GM15510 (cell line): ENCODE data around the gene WIZ.

Experiments
- POLR2A ChIP-seq: IDR thresholded peaks from 3 replicates; pipeline ENCODE4 v1.6.1; 2011; ENCODE audit warnings: borderline replicate concordance; ENCODE audit not compliant: insufficient read length; ENCODE audit errors: extremely low read depth

The WIZ gene

DNA sequence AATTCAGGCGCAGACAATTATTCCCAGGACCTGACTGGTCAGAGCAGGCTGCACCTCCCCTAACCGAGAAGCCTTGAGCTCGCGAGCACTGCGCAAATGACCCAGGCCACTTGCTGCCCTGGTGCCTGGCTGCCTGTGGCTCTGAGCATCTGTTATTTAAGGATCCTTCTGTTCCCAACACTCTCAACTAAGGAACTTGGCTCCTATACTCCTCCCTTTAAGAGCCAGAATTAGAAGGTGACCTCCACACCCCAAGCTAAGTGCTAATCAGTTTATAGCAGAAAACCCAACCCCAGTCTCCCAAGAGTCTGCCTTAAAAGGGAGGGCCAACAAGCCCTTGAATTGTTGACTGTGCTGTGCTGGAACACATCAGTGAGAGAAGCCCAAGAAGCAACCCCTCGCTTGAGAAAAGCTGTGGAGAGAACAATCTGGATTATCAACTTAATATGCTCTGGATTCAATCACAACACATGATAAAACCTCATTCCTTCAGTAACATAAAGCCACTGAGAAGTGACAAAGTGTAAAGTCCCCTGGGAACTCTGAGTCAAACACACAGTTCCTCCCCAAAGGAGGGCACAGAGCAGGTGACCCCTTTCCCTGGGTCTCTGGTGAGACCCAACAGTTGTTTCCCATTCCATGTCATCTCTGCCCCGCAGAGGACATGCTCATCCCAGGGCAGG lies 45.5 kb downstream of the WIZ start:
- no peak for TF ChIP-seq POLR2A

DNA sequence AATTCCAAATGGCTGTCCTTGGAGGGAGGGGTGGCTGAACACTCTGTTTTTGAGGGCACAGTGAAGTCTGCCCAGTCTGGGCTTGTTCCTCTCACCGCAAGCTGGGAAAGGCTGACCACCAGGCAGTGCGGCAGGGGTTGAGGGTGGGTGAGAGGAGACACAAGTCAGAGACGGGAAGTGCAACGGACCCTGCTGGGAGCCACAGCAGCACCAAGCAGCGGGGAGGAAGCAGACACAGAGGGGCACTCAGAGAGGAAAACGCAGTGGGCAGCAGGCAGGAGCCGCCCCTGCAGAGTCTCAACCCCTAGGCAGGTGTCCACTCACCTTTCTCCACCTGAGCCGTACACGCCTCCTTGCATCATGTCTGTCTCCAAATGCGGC lies 46.6 kb downstream of the WIZ start:
- no peak for TF ChIP-seq POLR2A

DNA sequence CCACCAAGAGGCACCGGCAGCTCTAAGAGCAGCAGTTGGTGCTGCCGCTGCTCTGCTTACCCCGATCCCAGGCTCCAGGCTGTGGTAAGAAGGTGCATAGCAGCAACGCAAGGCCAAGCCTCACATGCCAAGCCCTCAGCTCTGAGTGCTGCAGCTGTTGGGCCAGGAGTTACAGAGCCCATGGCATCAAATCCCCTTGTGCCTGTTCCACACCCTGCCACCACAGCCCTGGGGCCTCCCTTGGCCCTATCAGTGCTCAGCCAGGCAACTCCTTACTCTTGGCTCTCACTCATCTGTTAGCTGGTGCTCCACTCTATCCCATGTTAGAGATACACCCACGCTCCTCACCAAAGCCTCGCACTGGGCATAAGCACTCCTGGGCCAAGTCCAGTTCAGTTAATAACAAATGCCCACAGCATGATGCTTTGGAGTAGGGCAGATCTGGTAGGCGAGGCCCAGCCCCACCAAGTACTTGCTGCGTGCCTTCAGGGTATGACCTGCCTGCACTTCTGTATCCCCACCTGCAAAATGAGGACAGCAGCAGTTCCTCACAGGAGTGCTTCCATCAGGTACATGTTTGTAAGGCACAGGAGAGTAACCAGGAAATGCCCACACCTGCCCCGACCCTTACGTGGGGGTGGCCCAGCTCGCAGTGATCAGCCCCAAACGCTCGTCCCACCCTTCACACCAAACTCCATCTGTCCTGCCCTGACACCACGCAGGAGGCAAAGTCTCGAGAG lies 47.2 kb downstream of the WIZ start:
- TF ChIP-seq POLR2A = no peak

DNA sequence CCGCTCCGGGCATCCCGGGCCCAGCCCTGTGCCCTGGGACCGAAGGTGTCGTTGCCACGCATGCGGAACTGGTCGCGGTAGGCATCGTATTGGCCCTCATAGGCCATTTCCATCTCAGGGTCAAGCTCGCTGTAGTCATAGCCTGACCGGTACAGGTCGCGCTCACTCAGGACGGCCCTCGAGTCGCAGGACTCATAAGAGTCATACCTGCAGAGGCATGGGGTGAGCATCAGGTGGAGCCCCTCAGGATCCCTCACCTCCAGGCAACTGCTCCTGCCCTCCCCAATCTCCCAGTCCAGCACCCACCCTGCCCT lies 48.4 kb downstream of the WIZ start:
- TF ChIP-seq POLR2A = no peak

DNA sequence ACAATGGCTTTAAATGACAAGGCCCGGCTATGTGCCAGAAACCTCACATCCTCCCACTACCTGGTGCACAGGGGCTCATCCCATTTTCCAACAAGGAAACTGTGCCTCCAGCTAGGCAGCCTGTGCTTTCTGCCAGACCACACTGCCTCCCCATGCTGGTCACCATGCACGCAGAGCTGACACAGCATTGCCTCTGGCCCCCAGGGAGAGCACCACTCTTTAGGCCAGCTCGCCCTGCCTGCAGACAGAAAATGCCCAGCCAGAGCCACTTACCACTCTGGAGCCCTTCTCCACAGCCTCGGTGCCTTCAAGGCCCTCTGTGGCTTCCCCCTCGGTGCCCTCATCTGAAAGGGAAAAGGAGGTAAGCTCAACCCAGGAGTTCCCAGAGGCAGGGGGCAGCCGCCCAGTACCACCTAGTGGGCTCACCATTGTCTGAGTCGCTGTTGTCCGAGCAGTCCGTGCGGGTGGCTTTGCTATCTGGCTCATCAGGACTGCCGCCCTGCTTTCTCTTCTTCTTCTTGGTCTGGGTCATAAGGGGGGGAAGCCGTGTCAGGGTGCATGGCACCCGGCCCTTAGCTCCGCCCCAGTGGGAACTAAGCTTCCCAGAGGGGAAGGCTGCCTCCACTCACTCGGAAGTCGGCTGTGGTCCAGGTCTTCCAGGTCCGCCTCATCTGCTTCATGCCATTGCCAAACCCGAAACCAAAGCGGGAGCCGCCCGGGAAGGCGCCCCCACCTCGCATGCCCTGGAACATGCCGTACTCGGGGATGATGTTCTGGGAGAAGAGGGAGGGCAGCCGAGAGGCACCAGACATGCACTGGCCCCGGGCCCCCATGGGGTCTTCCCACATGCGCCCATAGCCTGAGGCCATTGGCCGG lies 49.0 kb downstream of the WIZ start:
- TF ChIP-seq POLR2A = no peak

DNA sequence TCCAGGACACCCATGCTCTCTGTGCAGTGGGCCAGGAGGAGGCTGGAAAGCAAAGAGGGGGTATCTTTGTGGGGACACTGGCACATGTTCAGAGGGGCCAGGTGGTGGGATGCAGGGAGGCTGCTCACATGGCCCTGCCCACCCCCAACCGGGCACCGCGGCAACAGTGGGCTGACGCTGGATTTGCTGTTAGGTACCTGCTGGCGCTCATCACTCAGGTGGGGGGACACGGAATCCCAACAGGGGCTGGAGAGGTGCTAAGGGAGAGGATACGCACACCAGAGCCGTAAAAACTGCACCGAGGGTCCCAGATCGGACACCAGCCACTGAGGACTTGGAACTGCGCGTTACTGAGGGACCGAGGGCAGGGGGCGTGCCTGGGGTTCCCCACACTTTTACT lies 50.1 kb downstream of the WIZ start:
- TF ChIP-seq POLR2A = no peak

DNA sequence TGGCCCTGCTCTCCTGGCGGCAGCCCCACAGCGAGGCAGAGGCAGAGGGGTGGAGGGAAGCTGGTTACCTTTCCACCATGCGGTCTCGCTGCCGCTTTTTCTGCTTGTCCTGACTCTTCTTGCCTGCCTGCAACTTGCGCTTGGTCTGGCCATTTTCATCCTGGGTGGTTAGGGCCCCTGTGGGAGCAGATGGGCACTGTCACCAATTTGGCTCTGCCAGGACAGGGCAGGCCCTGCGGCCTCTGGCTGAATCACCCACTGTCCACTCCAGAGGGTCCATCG lies 50.6 kb downstream of the WIZ start:
- TF ChIP-seq POLR2A = no peak

DNA sequence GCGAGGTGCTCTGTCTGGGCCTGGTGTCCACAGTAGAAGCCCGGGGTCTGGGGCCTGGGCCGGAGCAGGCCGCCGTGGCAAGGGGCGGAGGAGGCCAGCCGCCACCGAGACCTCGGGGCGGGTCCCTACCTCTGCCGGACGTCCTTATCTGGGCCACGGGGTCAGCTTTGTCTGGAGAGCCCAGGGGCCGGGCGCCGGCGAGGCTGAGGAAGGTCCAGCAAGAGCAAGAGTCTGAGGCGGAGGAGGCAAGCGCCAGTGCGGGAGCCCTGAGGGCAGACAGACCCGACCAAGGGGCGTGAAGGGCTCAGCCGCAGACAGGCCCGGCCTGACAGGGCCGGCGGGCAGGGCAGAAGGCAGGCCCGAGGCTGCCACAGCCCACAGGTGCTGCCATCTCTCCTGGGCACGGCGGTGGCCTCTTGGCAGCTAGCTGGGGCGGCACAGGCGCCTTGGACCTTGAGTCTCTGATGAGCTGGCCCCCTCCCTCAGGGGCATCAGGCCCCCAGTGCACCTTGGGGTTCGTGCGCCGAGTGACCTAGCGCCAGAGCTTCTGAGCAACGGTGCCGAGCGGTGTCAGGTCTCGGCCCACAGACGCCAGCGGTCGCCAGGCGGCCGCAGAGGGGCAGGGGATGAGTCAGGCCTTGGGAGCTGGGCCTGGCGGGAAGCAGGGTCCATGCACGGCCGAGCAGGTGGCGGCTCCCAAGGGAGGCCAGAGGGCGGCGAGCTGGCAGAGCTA lies 51.1 kb downstream of the WIZ start:
- no peak for TF ChIP-seq POLR2A

DNA sequence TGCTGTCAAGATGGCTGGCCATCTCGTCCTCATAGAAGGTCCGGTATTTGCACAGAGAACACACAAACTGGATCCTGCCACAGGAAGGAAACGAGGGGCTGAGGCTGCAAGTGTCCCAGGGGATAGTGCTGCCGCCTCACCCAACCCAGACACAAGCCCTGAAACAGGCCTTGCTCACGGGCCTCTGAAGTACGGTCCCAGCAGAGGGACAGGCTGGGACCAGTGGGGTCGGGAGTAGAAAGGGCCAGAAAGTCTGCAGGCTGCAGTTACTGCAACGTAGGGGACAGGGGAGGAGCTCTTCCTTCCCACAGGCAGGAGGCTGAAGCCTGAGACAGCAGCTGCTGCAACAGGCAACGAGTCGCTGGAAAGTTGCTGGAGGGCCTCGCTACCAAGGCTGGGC lies 52.0 kb downstream of the WIZ start:
- TF ChIP-seq POLR2A = no peak

DNA sequence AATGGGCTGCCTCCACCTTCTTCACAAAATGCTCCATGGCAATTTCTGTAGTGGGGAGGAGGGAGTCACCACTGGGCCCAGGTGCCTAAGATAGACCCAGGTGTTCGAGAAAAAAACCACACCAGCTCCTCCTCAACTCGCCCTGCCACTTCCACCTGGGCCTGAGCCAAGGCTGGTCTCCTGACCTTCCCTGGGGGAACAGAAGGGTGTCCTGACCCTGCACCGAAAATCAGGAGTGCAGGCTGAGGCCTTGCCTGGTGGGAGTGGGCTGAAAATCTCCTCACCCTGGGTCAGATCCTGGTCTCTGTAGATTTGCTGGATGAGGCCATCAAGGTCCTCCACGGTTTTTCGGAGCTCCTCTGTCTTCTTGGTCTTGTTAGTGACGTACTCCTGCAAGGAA lies 52.5 kb downstream of the WIZ start:
- TF ChIP-seq POLR2A = no peak

DNA sequence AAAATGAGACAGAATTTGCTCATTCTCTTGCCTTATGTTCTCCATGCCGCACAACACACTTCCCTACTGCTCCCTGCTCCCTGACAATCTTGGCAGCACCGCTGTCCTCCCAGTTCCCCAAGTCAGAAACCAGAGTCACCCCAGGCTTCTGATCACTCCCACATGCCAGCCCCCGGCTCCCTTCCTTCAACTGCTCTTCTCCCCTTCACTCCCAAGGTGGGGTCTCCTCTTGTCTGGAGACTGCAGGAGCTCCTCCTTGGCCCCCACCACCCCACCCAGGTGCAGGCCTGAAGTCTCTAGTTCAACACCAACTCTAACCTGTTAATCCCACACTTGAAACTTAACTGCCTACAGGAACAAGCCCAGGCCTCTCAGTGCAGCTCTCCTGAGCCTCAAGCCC lies 53.3 kb downstream of the WIZ start:
- no peak for TF ChIP-seq POLR2A

DNA sequence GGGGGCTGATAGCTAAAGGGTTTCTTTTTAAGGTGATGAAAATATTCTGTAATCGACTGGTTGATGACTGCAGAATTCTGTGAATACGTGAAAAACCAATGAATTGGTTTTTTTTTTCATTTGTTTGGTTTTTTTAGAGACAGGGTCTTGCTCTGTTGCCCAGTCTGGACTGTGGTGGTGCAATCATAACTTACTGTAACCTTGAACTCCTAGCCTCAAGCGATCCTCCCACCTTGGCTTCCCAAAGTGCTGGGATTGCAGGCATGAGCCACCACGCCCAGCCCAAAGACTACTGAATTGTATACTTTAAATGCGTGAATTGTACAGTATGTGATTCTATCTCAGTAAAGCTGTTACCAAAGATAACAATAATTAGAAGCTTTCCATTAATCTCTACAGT lies 55.3 kb downstream of the WIZ start:
- no peak for TF ChIP-seq POLR2A

DNA sequence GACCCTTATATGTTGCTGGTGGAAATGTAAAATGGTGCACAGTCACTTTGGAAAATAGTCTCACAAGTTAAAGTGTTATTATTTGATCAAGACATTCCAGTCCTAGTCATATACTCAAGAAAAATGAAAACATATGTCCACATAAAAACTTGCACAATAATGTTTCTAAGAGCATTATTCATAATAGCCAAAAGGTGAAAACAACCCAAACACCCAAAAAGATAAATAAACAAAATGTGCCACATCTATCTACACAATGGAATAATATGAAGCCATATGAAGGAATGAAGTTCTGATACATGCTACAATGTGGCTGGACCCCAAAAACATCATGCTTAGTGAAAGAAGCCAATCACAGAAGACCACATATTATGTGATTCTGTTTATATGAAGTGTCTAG lies 55.8 kb downstream of the WIZ start:
- TF ChIP-seq POLR2A = no peak

DNA sequence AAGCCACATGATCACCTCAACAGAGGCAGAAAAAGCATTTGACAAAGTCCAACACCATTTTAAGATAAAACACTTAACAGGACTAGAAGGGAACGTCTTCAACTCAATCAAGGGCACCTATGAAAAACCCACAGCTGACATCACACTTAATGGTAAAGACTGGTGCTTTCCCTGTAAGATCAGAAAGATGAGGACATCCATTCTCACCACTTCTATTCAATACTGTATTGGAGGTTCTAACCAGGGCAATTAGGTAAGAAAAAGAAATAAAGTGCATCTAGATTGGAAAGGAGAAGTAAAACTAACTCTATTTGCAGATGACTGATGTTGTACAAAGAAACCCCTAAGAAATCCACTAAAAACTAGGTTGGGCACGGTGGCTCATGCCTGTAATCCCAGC lies 58.9 kb downstream of the WIZ start:
- TF ChIP-seq POLR2A = no peak

DNA sequence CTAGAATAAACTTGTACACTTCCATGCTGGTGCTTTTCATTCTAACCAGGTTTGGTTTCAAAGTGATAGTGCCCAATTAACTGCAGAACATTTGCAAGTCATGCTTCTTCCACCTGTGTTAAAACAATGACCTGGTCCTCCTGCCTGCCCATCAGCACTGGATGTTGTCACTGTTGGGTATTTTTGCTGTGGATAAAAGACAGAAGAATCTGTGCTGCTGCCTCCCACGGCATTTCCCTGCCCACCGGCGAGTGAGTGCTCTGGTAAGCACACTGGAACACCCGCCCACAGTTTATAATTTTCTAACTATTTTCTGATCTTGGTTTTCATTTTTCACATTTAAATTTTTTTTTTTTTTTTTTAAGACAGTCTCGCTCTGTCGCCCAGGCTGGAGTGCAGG lies 67.9 kb downstream of the WIZ start:
- no peak for TF ChIP-seq POLR2A
